OCI-LY3 (cell line): ENCODE measurements around the gene EMX1.

Source experiments
- H2AFZ ChIP-seq: fragments of 200-600, 300-600 bp; shearing (Covaris generic); 2 replicates; pipeline ENCODE4 v1.6.0; 2014; ENCODE audit warnings: antibody characterized with exemption, low read depth, low read length
- H3K27ac ChIP-seq: fragments of 200-600, 300-600 bp; sonication (generic); 2 replicates; pipeline ENCODE4 v1.5.1; 2014; ENCODE audit warnings: mild to moderate bottlenecking, low read length, moderate library complexity, mixed read lengths
- H3K27me3 ChIP-seq: fragments of 200-600, 300-600 bp; sonication (generic); 2 replicates; pipeline ENCODE4 v1.6.1; 2014; ENCODE audit warnings: low read depth, low read length, mixed read lengths
- H3K36me3 ChIP-seq: fragments of 200-600, 300-600 bp; sonication (generic); replicated peaks from 2 replicates; pipeline ENCODE3; 2014; ENCODE audit warnings: low read depth, low read length, mixed read lengths
- H3K4me1 ChIP-seq: fragments of 300-600, 200-600 bp; sonication (generic); 2 replicates; pipeline ENCODE4 v1.6.1; 2014; ENCODE audit warnings: low read length, mixed read lengths
- H3K4me2 ChIP-seq: fragments of 200-600, 300-600 bp; sonication (generic); 2 replicates; pipeline ENCODE4 v1.6.1; 2014; ENCODE audit warnings: low read length, mixed read lengths
- H3K4me3 ChIP-seq: fragments of 300-600, 200-600 bp; sonication (generic); 2 replicates; pipeline ENCODE4 v1.5.1; 2014; ENCODE audit warnings: antibody characterized with exemption, mild to moderate bottlenecking, low read length, moderate library complexity
- H3K79me2 ChIP-seq: fragments of 300-600, 200-600 bp; shearing (Covaris generic); 2 replicates; pipeline ENCODE4 v1.6.1; 2014; ENCODE audit warnings: mild to moderate bottlenecking, low read length, mixed read lengths
- H3K9ac ChIP-seq: fragments of 300-600, 200-600 bp; shearing (Covaris generic); 2 replicates; pipeline ENCODE4 v1.6.0; 2014; ENCODE audit warnings: mild to moderate bottlenecking, low read length, moderate library complexity
- H3K9me3 ChIP-seq: fragments of 200-600, 300-600 bp; shearing (Covaris generic); 2 replicates; pipeline ENCODE4 v1.6.1; 2014; ENCODE audit warnings: low read length, mixed read lengths; ENCODE audit not compliant: insufficient read depth
- H4K20me1 ChIP-seq: fragments of 200-600, 300-600 bp; sonication (generic); 2 replicates; pipeline ENCODE4 v1.6.1; 2016; ENCODE audit warnings: low read length, mixed read lengths; ENCODE audit not compliant: insufficient read depth
- CTCF ChIP-seq: fragments of 200-600, 300-600 bp; sonication (generic); IDR thresholded peaks from 2 replicates; pipeline ENCODE4 v1.5.1; 2014; ENCODE audit warnings: antibody characterized with exemption, low read length, low read depth
- EZH2phosphoT487 ChIP-seq: fragments of 200-600 bp; shearing (Covaris generic); IDR thresholded peaks from 2 replicates; pipeline ENCODE4 v1.6.1; 2018; ENCODE audit warnings: antibody characterized with exemption, mixed run types, low read depth

The EMX1 gene

GRCh38 chr2:72937356-72937669 is 20.0 kb downstream of the EMX1 start:
- Histone ChIP-seq H3K9ac (no peak overlapping the region), H3K27me3 (no peaks in the 10 kb centered on the region), H2AFZ (no peak overlapping the region), H3K4me3 (no peak overlapping the region), H3K27ac (no peak overlapping the region), H3K36me3 (no peaks in the 10 kb centered on the region), H3K4me2 (no peak overlapping the region), H3K9me3 (no peaks in the 10 kb centered on the region), H4K20me1 (no peaks in the 10 kb centered on the region), H3K79me2 (no peaks in the 10 kb centered on the region), H3K4me1 (peaks cover 25% of the 10 kb centered on the region)
- TF ChIP-seq CTCF (no peak), EZH2phosphoT487 (no peak)

GRCh38 chr2:72938455-72938854 is 21.1 kb downstream of the EMX1 start:
- no peaks in the 10 kb centered on the region for H4K20me1 ChIP-seq
- H2AFZ ChIP-seq, result no peak overlapping the region
- H3K36me3 ChIP-seq, result no peaks in the 10 kb centered on the region
- H3K27me3 ChIP-seq, result no peaks in the 10 kb centered on the region
- H3K9me3 ChIP-seq, result no peaks in the 10 kb centered on the region
- H3K9ac ChIP-seq, result no peak overlapping the region
- no peak for TF ChIP-seq CTCF
- TF ChIP-seq EZH2phosphoT487, result no peak
- H3K27ac ChIP-seq, result no peak overlapping the region
- H3K4me3 ChIP-seq, result no peak overlapping the region
- H3K4me2 ChIP-seq, result no peak overlapping the region
- no peaks in the 10 kb centered on the region for H3K79me2 ChIP-seq
- H3K4me1 ChIP-seq, result peaks cover 13% of the 10 kb centered on the region

- H3K9me3 ChIP-seq, result no peaks in the 10 kb centered on the region
- no peak overlapping the region for H2AFZ ChIP-seq
- H3K4me2 ChIP-seq, result no peak overlapping the region
- no peak overlapping the region for H3K4me3 ChIP-seq
- no peaks in the 10 kb centered on the region for H3K27me3 ChIP-seq
- no peaks in the 10 kb centered on the region for H3K36me3 ChIP-seq
- H3K9ac ChIP-seq, result no peak overlapping the region
- no peaks in the 10 kb centered on the region for H3K4me1 ChIP-seq
- no peaks in the 10 kb centered on the region for H3K79me2 ChIP-seq
- H4K20me1 ChIP-seq, result no peaks in the 10 kb centered on the region
- no peak overlapping the region for H3K27ac ChIP-seq
- TF ChIP-seq CTCF (no peak), EZH2phosphoT487 (no peak)
These were observed 23.0 kb downstream of the EMX1 start for GRCh38 chr2:72940361-72940760.

GRCh38 chr2:72940786-72941185 is 23.5 kb downstream of the EMX1 start:
- no peak overlapping the region for H2AFZ ChIP-seq
- no peaks in the 10 kb centered on the region for H3K9me3 ChIP-seq
- H3K4me2 ChIP-seq, result no peak overlapping the region
- H4K20me1 ChIP-seq, result no peaks in the 10 kb centered on the region
- H3K9ac ChIP-seq, result no peak overlapping the region
- H3K27ac ChIP-seq, result no peak overlapping the region
- no peaks in the 10 kb centered on the region for H3K4me1 ChIP-seq
- TF ChIP-seq EZH2phosphoT487 (no peak), CTCF (no peak)
- H3K4me3 ChIP-seq, result no peak overlapping the region
- H3K79me2 ChIP-seq, result no peaks in the 10 kb centered on the region
- no peaks in the 10 kb centered on the region for H3K27me3 ChIP-seq
- no peaks in the 10 kb centered on the region for H3K36me3 ChIP-seq
